IMR-90 (cell line): ENCODE data around the gene KDM1A. TPM values are rescaled to one million over a fixed set of nuclear protein-coding genes. Genes with fewer than 3 reads are reported as not detected.

Experiments used
- ATAC-seq: fragments of 200-7000 bp; cut with Tn5 transposase; 2 replicates; pipeline ENCODE4 v1.9.1; 2020; ENCODE audit warnings: low read depth, mild to moderate bottlenecking, moderate library complexity
- BruUV-seq: library from RNA; stranded (reverse); fragments of 400-500 nt; replicated peaks from 2 replicates; lab custom pipeline; 2021; lab: Mats Ljungman, UMichigan
- CTCF ChIA-PET: fragments of 300-600 bp; formaldehyde crosslinking; extraction: SDS; loops from one replicate; lab custom pipeline; 2021; ENCODE audit warnings: antibody characterized with exemption; lab: Yijun Ruan, JAX
- POLR2A ChIA-PET: fragments of 300-600 bp; sonication (Branson Sonifier 250); formaldehyde crosslinking; loops from one replicate; lab custom pipeline; 2022; ENCODE audit warnings: antibody characterized with exemption; ENCODE audit not compliant: unreplicated experiment; lab: Charles Lee
- DNase-seq: peaks from one replicate; pipeline ENCODE4 v3.0.0; 2013
- H2AFZ ChIP-seq: replicated peaks from 2 replicates; pipeline ENCODE3; 2013; ENCODE audit warnings: low read length, mild to moderate bottlenecking; ENCODE audit not compliant: poor library complexity
- H2AK5ac ChIP-seq: 2 replicates; pipeline ENCODE4 v1.6.1; 2013; ENCODE audit warnings: low read depth, low read length, inconsistent platforms
- H2AK9ac ChIP-seq: replicated peaks from 2 replicates; pipeline ENCODE3; 2013; ENCODE audit warnings: mild to moderate bottlenecking, low read depth, low read length, moderate library complexity; ENCODE audit not compliant: poor library complexity
- H2BK120ac ChIP-seq: 2 replicates; pipeline ENCODE4 v1.6.1; 2013; ENCODE audit warnings: low read depth, low read length, inconsistent platforms
- H2BK15ac ChIP-seq: 3 replicates; pipeline ENCODE4 v1.6.1; 2013; ENCODE audit warnings: low read depth, low read length, inconsistent platforms
- H2BK20ac ChIP-seq: 2 replicates; pipeline ENCODE4 v1.6.1; 2013; ENCODE audit warnings: low read depth, mild to moderate bottlenecking, inconsistent platforms, low read length, moderate library complexity
- H2BK5ac ChIP-seq: 2 replicates; pipeline ENCODE4 v1.6.1; 2013; ENCODE audit warnings: mild to moderate bottlenecking, low read depth, low read length, inconsistent platforms; ENCODE audit not compliant: poor library complexity, severe bottlenecking
- H3K14ac ChIP-seq: replicated peaks from 2 replicates; pipeline ENCODE4 v1.6.1; 2013; ENCODE audit warnings: low read depth, low read length, inconsistent platforms
- H3K18ac ChIP-seq: 2 replicates; pipeline ENCODE4 v1.6.1; 2013; ENCODE audit warnings: low read depth, low read length, control low read depth
- H3K23ac ChIP-seq: 2 replicates; pipeline ENCODE4 v1.6.1; 2013; ENCODE audit warnings: low read depth, low read length, inconsistent platforms
- H3K27ac ChIP-seq: 2 replicates; pipeline ENCODE4 v1.5.1; 2013; ENCODE audit warnings: mild to moderate bottlenecking, control low read depth, low read length; ENCODE audit not compliant: insufficient read depth
- H3K27me3 ChIP-seq: 2 replicates; pipeline ENCODE4 v1.6.1; 2013; ENCODE audit warnings: low read length; ENCODE audit not compliant: control insufficient read depth, insufficient read depth
- H3K36me3 ChIP-seq: 2 replicates; pipeline ENCODE4 v1.6.1; 2013; ENCODE audit warnings: low read length, mixed read lengths; ENCODE audit not compliant: control insufficient read depth, insufficient read depth
- H3K4ac ChIP-seq: 2 replicates; pipeline ENCODE4 v1.6.1; 2013; ENCODE audit warnings: low read depth, low read length, inconsistent platforms
- H3K4me1 ChIP-seq: 2 replicates; pipeline ENCODE4 v1.6.1; 2013; ENCODE audit warnings: low read length, mixed read lengths; ENCODE audit not compliant: control insufficient read depth, insufficient read depth
- H3K4me2 ChIP-seq: 2 replicates; pipeline ENCODE4 v1.6.1; 2013; ENCODE audit warnings: low read depth, mild to moderate bottlenecking, control low read depth, low read length, moderate library complexity
- H3K4me3 ChIP-seq: 2 replicates; pipeline ENCODE4 v1.5.1; 2013; ENCODE audit warnings: low read depth, mild to moderate bottlenecking, control low read depth, low read length, moderate library complexity; ENCODE audit not compliant: insufficient read depth
- H3K56ac ChIP-seq: 2 replicates; pipeline ENCODE4 v1.6.1; 2013; ENCODE audit warnings: low read length, inconsistent platforms; ENCODE audit not compliant: insufficient read depth; ENCODE audit errors: extremely low read depth
- H3K79me1 ChIP-seq, 2 experiments: 2 replicates each; pipeline ENCODE4 v1.6.1; 2013; ENCODE audit warnings: low read length in 2 of 2, inconsistent platforms in 1 of 2, low read depth in 1 of 2
- H3K9ac ChIP-seq: 2 replicates; pipeline ENCODE4 v1.6.1; 2013; ENCODE audit warnings: low read depth, low read length, control low read depth
- H3K9me1 ChIP-seq: 2 replicates; pipeline ENCODE4 v1.6.1; 2013; ENCODE audit warnings: low read length, inconsistent platforms; ENCODE audit not compliant: insufficient read depth
- H3K9me3 ChIP-seq: 2 replicates; pipeline ENCODE4 v1.6.1; 2013; ENCODE audit warnings: low read length; ENCODE audit not compliant: control insufficient read depth, insufficient read depth
- H4K20me1 ChIP-seq: 2 replicates; pipeline ENCODE4 v1.6.1; 2013; ENCODE audit warnings: low read length, inconsistent platforms; ENCODE audit not compliant: insufficient read depth
- H4K5ac ChIP-seq: 2 replicates; pipeline ENCODE4 v1.6.1; 2013; ENCODE audit warnings: mild to moderate bottlenecking, low read depth, low read length, control low read depth
- H4K8ac ChIP-seq, 2 experiments: 2 replicates each; pipeline ENCODE4 v1.6.1; 2013; ENCODE audit warnings: low read depth in 2 of 2, low read length in 2 of 2, control low read depth in 1 of 2, inconsistent platforms in 1 of 2
- H4K91ac ChIP-seq: 2 replicates; pipeline ENCODE4 v1.6.1; 2013; ENCODE audit warnings: low read depth, low read length, inconsistent platforms; ENCODE audit not compliant: insufficient read depth
- BHLHE40 ChIP-seq: fragments of 150-350 bp; IDR thresholded peaks from 2 replicates; pipeline ENCODE4 v1.6.1; 2016; ENCODE audit warnings: mild to moderate bottlenecking, low read depth, low read length
- CEBPB ChIP-seq: IDR thresholded peaks from 2 replicates; pipeline ENCODE4 v1.6.1; 2012; ENCODE audit warnings: low read depth, low read length, improper control_type of control experiment
- MXI1 ChIP-seq: IDR thresholded peaks from 2 replicates; pipeline ENCODE4 v1.6.1; 2012; ENCODE audit warnings: low read depth, mild to moderate bottlenecking, low read length, moderate library complexity, borderline replicate concordance
- RCOR1 ChIP-seq: IDR thresholded peaks from 2 replicates; pipeline ENCODE4 v1.6.1; 2012; ENCODE audit warnings: mild to moderate bottlenecking, low read length, improper control_type of control experiment; ENCODE audit not compliant: insufficient replicate concordance
- SMC3 ChIP-seq: fragments of 150-350 bp; IDR thresholded peaks from 2 replicates; pipeline ENCODE4 v1.6.1; 2016; ENCODE audit warnings: low read depth, mild to moderate bottlenecking, antibody characterized with exemption, low read length, moderate library complexity
- USF2 ChIP-seq: fragments of 150-350 bp; IDR thresholded peaks from 2 replicates; pipeline ENCODE4 v1.6.1; 2017; ENCODE audit warnings: mild to moderate bottlenecking, antibody characterized with exemption, low read length, low read depth
- WGBS, 2 experiments: methylation state at CpG; one replicate each; pipeline versions ENCODE4 v1.1.5 to v1.1.7; 2013; ENCODE audit warnings: missing lambda C conversion rate in 2 of 2; ENCODE audit not compliant: insufficient read length in 1 of 2; ENCODE audit errors: extremely low coverage in 2 of 2; 5-methylcytosine and 5-hydroxymethylcytosine counted together
- dilution Hi-C: fragments of 300-500 bp; cut with HindIII; formaldehyde crosslinking; loops from one replicate; pipeline ENCODE4 v1.14.3; 2018; ENCODE audit warnings: low sequenced_read_pairs; ENCODE audit not compliant: unreplicated experiment
- in situ Hi-C: fragments of 300-500 bp; cut with MboI; formaldehyde crosslinking; loops from 3 replicates; pipeline ENCODE4 v1.14.3; 2019; ENCODE audit warnings: low sequenced_read_pairs, inconsistent platforms, mixed read lengths
- intact Hi-C: fragments of 100-400 bp; cut with micrococcal nuclease; formaldehyde crosslinking; loops from 2 replicates; pipeline ENCODE4 v1.10.0; 2022
- polyA plus RNA-seq, 3 experiments: library from polyadenylated mRNA; depleted of rRNA; stranded (reverse); fragments of >200 nt; gene quantifications; 2 replicates each; pipeline ENCODE4 v1.2.3, GENCODE V29; 2012; ENCODE audit warnings: low replicate concordance in 1 of 3
- total RNA-seq: library from RNA; depleted of rRNA; stranded (reverse); fragments of >200 nt; gene quantifications from 2 replicates; pipeline ENCODE4 v1.2.3, GENCODE V29; 2012

The KDM1A gene
- total and polyA plus RNA-seq, 2 of the 4 experiments (the other 2 are of a cell fraction): 58.7 to 104 TPM

GRCh38 chr1:23102289-23102688, 83.0 kb downstream of the KDM1A start:
- TF ChIP-seq RCOR1 (no peak), BHLHE40 (no peak), MXI1 (no peak), CEBPB (peak; percentile 90), USF2 (no peak), SMC3 (no peak)
- peak overlapping the region; percentile 72 for H3K56ac ChIP-seq
- H4K20me1 ChIP-seq: peaks cover 60% of the 10 kb centered on the region
- H2BK20ac ChIP-seq: peak overlapping the region; percentile 65
- H3K4me3 ChIP-seq: no peak overlapping the region
- H3K4me1 ChIP-seq: peaks cover 17% of the 10 kb centered on the region
- ATAC-seq: peak; percentile 61
- no peaks in the 10 kb centered on the region for H3K27me3 ChIP-seq
- H2AK9ac ChIP-seq: no peak overlapping the region
- DNase-seq: peak; percentile 82
- H3K23ac ChIP-seq: peak overlapping the region; percentile 77; the same call in 1 of the 2 replicates
- H2AK5ac ChIP-seq: peak overlapping the region; percentile 78; the same call in 1 of the 2 replicates
- ChIA-PET POLR2A (no interaction called here), CTCF (interaction anchor here (0.5 to 1.6 kb wide), 2 partner anchors 62 to 82 kb away, joined by 3 to 8 read pairs; no protein-coding TSS in a partner anchor)
- H3K36me3 ChIP-seq: peaks cover 8% of the 10 kb centered on the region
- intact Hi-C loops (loop anchor here (5.0 kb wide), 1 partner anchor 170 kb away; no protein-coding TSS in a partner anchor), in situ Hi-C loops (no loop called here), dilution Hi-C loops (no loop called here)
- H3K14ac ChIP-seq: peak overlapping the region; percentile 76; the same call in 1 of the 2 replicates
- H4K8ac ChIP-seq: peak overlapping the region in 1 of 2 experiments; percentile 81; a peak in 3 of 4 replicates
- peak overlapping the region; percentile 74 for H3K27ac ChIP-seq
- H2AFZ ChIP-seq: no peak overlapping the region
- H4K5ac ChIP-seq: peak overlapping the region; percentile 38
- peak overlapping the region; percentile 49; the same call in 1 of the 2 replicates for H3K4ac ChIP-seq
- H3K9me3 ChIP-seq: no peaks in the 10 kb centered on the region
- H3K4me2 ChIP-seq: peak overlapping the region; percentile 40; the same call in 1 of the 2 replicates
- H2BK15ac ChIP-seq: peak overlapping the region; percentile 3; the same call in 1 of the 3 replicates
- peak overlapping the region; percentile 35; the same call in 1 of the 2 replicates for H3K18ac ChIP-seq
- peak overlapping the region; percentile 65; the same call in 1 of the 2 replicates for H2BK120ac ChIP-seq
- no CpG with 5 or more reads among the region's 1 CpG for WGBS, 2 experiments
- H3K9ac ChIP-seq: no peak overlapping the region
- H4K91ac ChIP-seq: peak overlapping the region; percentile 65; the same call in 1 of the 2 replicates
- peaks cover 10 to 78% of the 10 kb centered on the region in 2 experiments for H3K79me1 ChIP-seq
- peaks cover 9% of the 10 kb centered on the region for H3K9me1 ChIP-seq
- no TSS peak for BruUV-seq
- H2BK5ac ChIP-seq: peak overlapping the region; percentile 70
